OCI-LY1 (cell line): ENCODE data around the gene STAM2.

Source experiments
- EZH2 ChIP-seq: fragments of 200-600 bp; sonication (generic), shearing (Covaris generic); IDR thresholded peaks from 2 replicates; pipeline ENCODE4 v1.8.0; 2017; ENCODE audit warnings: borderline replicate concordance, mixed run types, mild to moderate bottlenecking, antibody characterized with exemption, low read length, moderate library complexity, mixed read lengths
- TF ChIP-seq, protein P1 (sequence below): fragments of 200-600 bp; sonication (generic), shearing (Covaris generic); IDR thresholded peaks from 2 replicates; pipeline ENCODE4 v1.5.1; 2017; ENCODE audit warnings: mild to moderate bottlenecking, antibody characterized with exemption, low read length, moderate library complexity, mixed read lengths

DNA sequence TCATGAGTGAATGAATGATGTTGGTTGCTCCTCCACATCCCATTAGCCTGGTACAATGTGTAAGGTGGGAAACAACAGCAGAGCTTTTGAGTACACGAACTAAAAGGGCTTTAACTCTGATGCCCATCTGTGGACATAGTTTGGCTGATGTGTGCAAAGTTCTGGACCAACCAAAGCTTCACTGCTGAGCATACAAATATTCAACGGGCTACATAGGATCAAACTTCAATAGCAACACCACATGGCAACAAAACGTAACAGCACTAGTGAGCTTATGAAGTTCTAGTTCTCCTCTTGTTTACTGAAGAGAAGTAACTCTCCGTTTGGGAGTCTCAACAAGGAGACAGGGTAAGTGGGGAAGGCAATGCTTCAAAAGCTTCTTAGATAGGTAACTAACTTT, 20.4 kb downstream of the STAM2 start:
- TF ChIP-seq, protein P1, sequence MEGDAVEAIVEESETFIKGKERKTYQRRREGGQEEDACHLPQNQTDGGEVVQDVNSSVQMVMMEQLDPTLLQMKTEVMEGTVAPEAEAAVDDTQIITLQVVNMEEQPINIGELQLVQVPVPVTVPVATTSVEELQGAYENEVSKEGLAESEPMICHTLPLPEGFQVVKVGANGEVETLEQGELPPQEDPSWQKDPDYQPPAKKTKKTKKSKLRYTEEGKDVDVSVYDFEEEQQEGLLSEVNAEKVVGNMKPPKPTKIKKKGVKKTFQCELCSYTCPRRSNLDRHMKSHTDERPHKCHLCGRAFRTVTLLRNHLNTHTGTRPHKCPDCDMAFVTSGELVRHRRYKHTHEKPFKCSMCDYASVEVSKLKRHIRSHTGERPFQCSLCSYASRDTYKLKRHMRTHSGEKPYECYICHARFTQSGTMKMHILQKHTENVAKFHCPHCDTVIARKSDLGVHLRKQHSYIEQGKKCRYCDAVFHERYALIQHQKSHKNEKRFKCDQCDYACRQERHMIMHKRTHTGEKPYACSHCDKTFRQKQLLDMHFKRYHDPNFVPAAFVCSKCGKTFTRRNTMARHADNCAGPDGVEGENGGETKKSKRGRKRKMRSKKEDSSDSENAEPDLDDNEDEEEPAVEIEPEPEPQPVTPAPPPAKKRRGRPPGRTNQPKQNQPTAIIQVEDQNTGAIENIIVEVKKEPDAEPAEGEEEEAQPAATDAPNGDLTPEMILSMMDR, result no peak
- TF ChIP-seq EZH2, result no peak
